GM12801 (cell line): ENCODE measurements around the gene FOXP1.

Source experiments
- CTCF ChIP-seq: IDR thresholded peaks from one replicate; pipeline ENCODE4 v1.5.1; 2011; ENCODE audit warnings: control low read depth; ENCODE audit not compliant: insufficient read length; ENCODE audit errors: extremely low read depth

FOXP1 gene

GRCh38 chr3:71441217-71441924, 142.2 kb downstream of the FOXP1 start:
- no peak for TF ChIP-seq CTCF

- TF ChIP-seq CTCF: no peak
Observed at GRCh38 chr3:71438904-71439303, 144.6 kb downstream of the FOXP1 start.

- TF ChIP-seq CTCF: no peak
Observed at GRCh38 chr3:71438071-71438685, 145.3 kb downstream of the FOXP1 start.

GRCh38 chr3:71436337-71436736, 147.2 kb downstream of the FOXP1 start:
- TF ChIP-seq CTCF: no peak

- TF ChIP-seq CTCF: no peak
Observed at GRCh38 chr3:71433631-71434030, 149.9 kb downstream of the FOXP1 start.

GRCh38 chr3:71432044-71432975, 151.2 kb downstream of the FOXP1 start:
- no peak for TF ChIP-seq CTCF

GRCh38 chr3:71430941-71431552, 152.5 kb downstream of the FOXP1 start:
- TF ChIP-seq CTCF: no peak
